IMR-90 (cell line): Measurements from ENCODE around the gene ZCCHC14. TPM values are rescaled to one million over a fixed set of nuclear protein-coding genes. Genes with fewer than 3 reads are reported as not detected.

Experiments
- ATAC-seq: fragments of 200-7000 bp; cut with Tn5 transposase; 2 replicates; pipeline ENCODE4 v1.9.1; 2020; ENCODE audit warnings: low read depth, mild to moderate bottlenecking, moderate library complexity
- BruUV-seq: library from RNA; stranded (reverse); fragments of 400-500 nt; replicated peaks from 2 replicates; lab custom pipeline; 2021; lab: Mats Ljungman, UMichigan
- CTCF ChIA-PET: fragments of 300-600 bp; formaldehyde crosslinking; extraction: SDS; loops from one replicate; lab custom pipeline; 2021; ENCODE audit warnings: antibody characterized with exemption; lab: Yijun Ruan, JAX
- POLR2A ChIA-PET: fragments of 300-600 bp; sonication (Branson Sonifier 250); formaldehyde crosslinking; loops from one replicate; lab custom pipeline; 2022; ENCODE audit warnings: antibody characterized with exemption; ENCODE audit not compliant: unreplicated experiment; lab: Charles Lee
- DNase-seq: peaks from one replicate; pipeline ENCODE4 v3.0.0; 2013
- H2AFZ ChIP-seq: replicated peaks from 2 replicates; pipeline ENCODE3; 2013; ENCODE audit warnings: low read length, mild to moderate bottlenecking; ENCODE audit not compliant: poor library complexity
- H2AK5ac ChIP-seq: 2 replicates; pipeline ENCODE4 v1.6.1; 2013; ENCODE audit warnings: low read depth, low read length, inconsistent platforms
- H2AK9ac ChIP-seq: replicated peaks from 2 replicates; pipeline ENCODE3; 2013; ENCODE audit warnings: mild to moderate bottlenecking, low read depth, low read length, moderate library complexity; ENCODE audit not compliant: poor library complexity
- H2BK120ac ChIP-seq: 2 replicates; pipeline ENCODE4 v1.6.1; 2013; ENCODE audit warnings: low read depth, low read length, inconsistent platforms
- H2BK15ac ChIP-seq: 3 replicates; pipeline ENCODE4 v1.6.1; 2013; ENCODE audit warnings: low read depth, low read length, inconsistent platforms
- H2BK20ac ChIP-seq: 2 replicates; pipeline ENCODE4 v1.6.1; 2013; ENCODE audit warnings: low read depth, mild to moderate bottlenecking, inconsistent platforms, low read length, moderate library complexity
- H2BK5ac ChIP-seq: 2 replicates; pipeline ENCODE4 v1.6.1; 2013; ENCODE audit warnings: mild to moderate bottlenecking, low read depth, low read length, inconsistent platforms; ENCODE audit not compliant: poor library complexity, severe bottlenecking
- H3K14ac ChIP-seq: replicated peaks from 2 replicates; pipeline ENCODE4 v1.6.1; 2013; ENCODE audit warnings: low read depth, low read length, inconsistent platforms
- H3K18ac ChIP-seq: 2 replicates; pipeline ENCODE4 v1.6.1; 2013; ENCODE audit warnings: low read depth, low read length, control low read depth
- H3K23ac ChIP-seq: 2 replicates; pipeline ENCODE4 v1.6.1; 2013; ENCODE audit warnings: low read depth, low read length, inconsistent platforms
- H3K27ac ChIP-seq: 2 replicates; pipeline ENCODE4 v1.5.1; 2013; ENCODE audit warnings: mild to moderate bottlenecking, control low read depth, low read length; ENCODE audit not compliant: insufficient read depth
- H3K27me3 ChIP-seq: 2 replicates; pipeline ENCODE4 v1.6.1; 2013; ENCODE audit warnings: low read length; ENCODE audit not compliant: control insufficient read depth, insufficient read depth
- H3K36me3 ChIP-seq: 2 replicates; pipeline ENCODE4 v1.6.1; 2013; ENCODE audit warnings: low read length, mixed read lengths; ENCODE audit not compliant: control insufficient read depth, insufficient read depth
- H3K4ac ChIP-seq: 2 replicates; pipeline ENCODE4 v1.6.1; 2013; ENCODE audit warnings: low read depth, low read length, inconsistent platforms
- H3K4me1 ChIP-seq: 2 replicates; pipeline ENCODE4 v1.6.1; 2013; ENCODE audit warnings: low read length, mixed read lengths; ENCODE audit not compliant: control insufficient read depth, insufficient read depth
- H3K4me2 ChIP-seq: 2 replicates; pipeline ENCODE4 v1.6.1; 2013; ENCODE audit warnings: low read depth, mild to moderate bottlenecking, control low read depth, low read length, moderate library complexity
- H3K4me3 ChIP-seq: 2 replicates; pipeline ENCODE4 v1.5.1; 2013; ENCODE audit warnings: low read depth, mild to moderate bottlenecking, control low read depth, low read length, moderate library complexity; ENCODE audit not compliant: insufficient read depth
- H3K56ac ChIP-seq: 2 replicates; pipeline ENCODE4 v1.6.1; 2013; ENCODE audit warnings: low read length, inconsistent platforms; ENCODE audit not compliant: insufficient read depth; ENCODE audit errors: extremely low read depth
- H3K79me1 ChIP-seq, 2 experiments: 2 replicates each; pipeline ENCODE4 v1.6.1; 2013; ENCODE audit warnings: low read length in 2 of 2, inconsistent platforms in 1 of 2, low read depth in 1 of 2
- H3K9ac ChIP-seq: 2 replicates; pipeline ENCODE4 v1.6.1; 2013; ENCODE audit warnings: low read depth, low read length, control low read depth
- H3K9me1 ChIP-seq: 2 replicates; pipeline ENCODE4 v1.6.1; 2013; ENCODE audit warnings: low read length, inconsistent platforms; ENCODE audit not compliant: insufficient read depth
- H3K9me3 ChIP-seq: 2 replicates; pipeline ENCODE4 v1.6.1; 2013; ENCODE audit warnings: low read length; ENCODE audit not compliant: control insufficient read depth, insufficient read depth
- H4K20me1 ChIP-seq: 2 replicates; pipeline ENCODE4 v1.6.1; 2013; ENCODE audit warnings: low read length, inconsistent platforms; ENCODE audit not compliant: insufficient read depth
- H4K5ac ChIP-seq: 2 replicates; pipeline ENCODE4 v1.6.1; 2013; ENCODE audit warnings: mild to moderate bottlenecking, low read depth, low read length, control low read depth
- H4K8ac ChIP-seq, 2 experiments: 2 replicates each; pipeline ENCODE4 v1.6.1; 2013; ENCODE audit warnings: low read depth in 2 of 2, low read length in 2 of 2, control low read depth in 1 of 2, inconsistent platforms in 1 of 2
- H4K91ac ChIP-seq: 2 replicates; pipeline ENCODE4 v1.6.1; 2013; ENCODE audit warnings: low read depth, low read length, inconsistent platforms; ENCODE audit not compliant: insufficient read depth
- BHLHE40 ChIP-seq: fragments of 150-350 bp; IDR thresholded peaks from 2 replicates; pipeline ENCODE4 v1.6.1; 2016; ENCODE audit warnings: mild to moderate bottlenecking, low read depth, low read length
- CEBPB ChIP-seq: IDR thresholded peaks from 2 replicates; pipeline ENCODE4 v1.6.1; 2012; ENCODE audit warnings: low read depth, low read length, improper control_type of control experiment
- CHD1 ChIP-seq: IDR thresholded peaks from 2 replicates; pipeline ENCODE4 v1.6.1; 2012; ENCODE audit warnings: low read depth, low read length, improper control_type of control experiment
- FOS ChIP-seq: fragments of 150-350 bp; IDR thresholded peaks from 2 replicates; pipeline ENCODE4 v1.6.1; 2016; ENCODE audit warnings: low read depth, low read length
- MAFK ChIP-seq: IDR thresholded peaks from 2 replicates; pipeline ENCODE4 v1.6.1; 2012; ENCODE audit warnings: low read depth, low read length, improper control_type of control experiment
- MAZ ChIP-seq: IDR thresholded peaks from 2 replicates; pipeline ENCODE4 v1.6.1; 2012; ENCODE audit warnings: low read depth, mild to moderate bottlenecking, low read length, improper control_type of control experiment, moderate library complexity, borderline replicate concordance
- MXI1 ChIP-seq: IDR thresholded peaks from 2 replicates; pipeline ENCODE4 v1.6.1; 2012; ENCODE audit warnings: low read depth, mild to moderate bottlenecking, low read length, moderate library complexity, borderline replicate concordance
- NFE2L2 ChIP-seq: fragments of 150-350 bp; IDR thresholded peaks from 2 replicates; pipeline ENCODE4 v1.6.1; 2016; ENCODE audit warnings: low read depth, mild to moderate bottlenecking, low read length
- POLR2A ChIP-seq: IDR thresholded peaks from 2 replicates; pipeline ENCODE4 v1.6.1; 2012; ENCODE audit warnings: mild to moderate bottlenecking, low read depth, low read length
- RAD21 ChIP-seq: IDR thresholded peaks from 2 replicates; pipeline ENCODE4 v1.6.1; 2012; ENCODE audit warnings: low read length, improper control_type of control experiment
- RCOR1 ChIP-seq: IDR thresholded peaks from 2 replicates; pipeline ENCODE4 v1.6.1; 2012; ENCODE audit warnings: mild to moderate bottlenecking, low read length, improper control_type of control experiment; ENCODE audit not compliant: insufficient replicate concordance
- RFX5 ChIP-seq: IDR thresholded peaks from 2 replicates; pipeline ENCODE4 v1.8.0; 2012; ENCODE audit warnings: low read depth, mild to moderate bottlenecking, low read length, moderate library complexity
- SMC3 ChIP-seq: fragments of 150-350 bp; IDR thresholded peaks from 2 replicates; pipeline ENCODE4 v1.6.1; 2016; ENCODE audit warnings: low read depth, mild to moderate bottlenecking, antibody characterized with exemption, low read length, moderate library complexity
- WGBS, 2 experiments: methylation state at CpG; one replicate each; pipeline versions ENCODE4 v1.1.5 to v1.1.7; 2013; ENCODE audit warnings: missing lambda C conversion rate in 2 of 2; ENCODE audit not compliant: insufficient read length in 1 of 2; ENCODE audit errors: extremely low coverage in 2 of 2; 5-methylcytosine and 5-hydroxymethylcytosine counted together
- dilution Hi-C: fragments of 300-500 bp; cut with HindIII; formaldehyde crosslinking; loops from one replicate; pipeline ENCODE4 v1.14.3; 2018; ENCODE audit warnings: low sequenced_read_pairs; ENCODE audit not compliant: unreplicated experiment
- in situ Hi-C: fragments of 300-500 bp; cut with MboI; formaldehyde crosslinking; loops from 3 replicates; pipeline ENCODE4 v1.14.3; 2019; ENCODE audit warnings: low sequenced_read_pairs, inconsistent platforms, mixed read lengths
- intact Hi-C: fragments of 100-400 bp; cut with micrococcal nuclease; formaldehyde crosslinking; loops from 2 replicates; pipeline ENCODE4 v1.10.0; 2022
- polyA plus RNA-seq, 3 experiments: library from polyadenylated mRNA; depleted of rRNA; stranded (reverse); fragments of >200 nt; gene quantifications; 2 replicates each; pipeline ENCODE4 v1.2.3, GENCODE V29; 2012; ENCODE audit warnings: low replicate concordance in 1 of 3
- total RNA-seq: library from RNA; depleted of rRNA; stranded (reverse); fragments of >200 nt; gene quantifications from 2 replicates; pipeline ENCODE4 v1.2.3, GENCODE V29; 2012
- TF ChIP-seq, protein P1 (sequence below): fragments of 150-350 bp; IDR thresholded peaks from 2 replicates; pipeline ENCODE4 v1.6.1; 2016; ENCODE audit warnings: low read depth, mild to moderate bottlenecking, low read length, moderate library complexity, borderline replicate concordance
- TF ChIP-seq, protein P2 (sequence below): conservative IDR thresholded peaks from 2 replicates; pipeline ENCODE4 v1.5.1; 2012; ENCODE audit warnings: mild to moderate bottlenecking, low read depth, low read length, improper control_type of control experiment
- TF ChIP-seq, protein P3 (sequence below): fragments of 150-350 bp; IDR thresholded peaks from 2 replicates; pipeline ENCODE4 v1.6.1; 2017; ENCODE audit warnings: mild to moderate bottlenecking, antibody characterized with exemption, low read length, low read depth

The ZCCHC14 gene
- total and polyA plus RNA-seq, 2 of the 4 experiments (the other 2 are of a cell fraction) = 2.5 to 5.3 TPM

DNA sequence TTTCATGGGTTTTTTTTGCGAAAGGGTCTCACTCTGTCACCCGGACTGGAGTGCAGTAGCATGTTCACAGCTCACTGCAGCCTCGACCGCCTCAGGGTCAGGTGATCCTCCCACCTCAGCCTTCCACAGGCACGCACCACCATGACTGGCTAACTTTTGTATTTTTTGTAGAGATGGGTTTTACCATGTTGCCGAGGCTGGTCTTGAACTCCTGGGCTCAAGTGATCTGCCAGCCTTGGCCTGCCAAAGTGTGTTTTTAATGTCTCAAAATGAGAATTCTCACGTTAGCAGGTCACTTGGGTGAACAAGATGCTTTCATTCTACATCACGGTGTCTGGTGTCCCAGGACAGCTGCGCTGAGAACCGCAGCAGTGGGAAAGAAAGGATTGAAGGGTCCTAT is 112.4 kb downstream of the ZCCHC14 start:
- H3K36me3 ChIP-seq = no peaks in the 10 kb centered on the region
- H3K27me3 ChIP-seq = no peaks in the 10 kb centered on the region
- DNase-seq (no peak), ATAC-seq (no peak)
- peaks cover 19% of the 10 kb centered on the region for H3K4me1 ChIP-seq
- H4K8ac ChIP-seq = no peak overlapping the region
- no peaks in the 10 kb centered on the region for H3K9me3 ChIP-seq
- H2AK5ac ChIP-seq = no peak overlapping the region
- H3K23ac ChIP-seq = no peak overlapping the region
- H3K27ac ChIP-seq = peak overlapping the region; percentile 1; the same call in 1 of the 2 replicates
- POLR2A ChIA-PET = no interaction called here
- peak overlapping the region; percentile 41; the same call in 1 of the 2 replicates for H3K4me2 ChIP-seq
- H3K4me3 ChIP-seq = no peak overlapping the region
- H3K9ac ChIP-seq = no peak overlapping the region; the same call in 1 of the 2 replicates
- peaks cover 10% of the 10 kb centered on the region; the same call in 1 of the 2 replicates for H3K9me1 ChIP-seq
- no peak overlapping the region for H2BK15ac ChIP-seq
- intact Hi-C loops (loop anchor here (2.0 to 5.0 kb wide), 2 partner anchors 56 to 818 kb away; no protein-coding TSS in a partner anchor), dilution Hi-C loops (no loop called here), in situ Hi-C loops (no loop called here)
- no peak overlapping the region for H2AK9ac ChIP-seq
- BruUV-seq = no TSS peak
- H4K91ac ChIP-seq = no peak overlapping the region
- 100% methylated on average over 1 of the region's 10 CpGs; no CpG with 5 or more reads in 1 of the 2 experiments for WGBS, 2 experiments
- no peak overlapping the region for H2BK120ac ChIP-seq
- CTCF ChIA-PET = interaction anchor here (0.6 kb wide), 1 partner anchor 208 kb away, joined by 3 read pairs; no protein-coding TSS in a partner anchor
- H2BK20ac ChIP-seq = no peak overlapping the region
- H2BK5ac ChIP-seq = no peak overlapping the region
- H3K18ac ChIP-seq = no peak overlapping the region
- H3K14ac ChIP-seq = no peak overlapping the region
- H3K79me1 ChIP-seq = peaks cover 24 to 62% of the 10 kb centered on the region in 2 experiments
- H2AFZ ChIP-seq = no peak overlapping the region
- H3K4ac ChIP-seq = no peak overlapping the region
- no peak overlapping the region for H3K56ac ChIP-seq
- peaks cover 49% of the 10 kb centered on the region for H4K20me1 ChIP-seq
- TF ChIP-seq, protein P1, sequence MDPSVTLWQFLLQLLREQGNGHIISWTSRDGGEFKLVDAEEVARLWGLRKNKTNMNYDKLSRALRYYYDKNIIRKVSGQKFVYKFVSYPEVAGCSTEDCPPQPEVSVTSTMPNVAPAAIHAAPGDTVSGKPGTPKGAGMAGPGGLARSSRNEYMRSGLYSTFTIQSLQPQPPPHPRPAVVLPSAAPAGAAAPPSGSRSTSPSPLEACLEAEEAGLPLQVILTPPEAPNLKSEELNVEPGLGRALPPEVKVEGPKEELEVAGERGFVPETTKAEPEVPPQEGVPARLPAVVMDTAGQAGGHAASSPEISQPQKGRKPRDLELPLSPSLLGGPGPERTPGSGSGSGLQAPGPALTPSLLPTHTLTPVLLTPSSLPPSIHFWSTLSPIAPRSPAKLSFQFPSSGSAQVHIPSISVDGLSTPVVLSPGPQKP = no peak
- TF ChIP-seq, protein P2, sequence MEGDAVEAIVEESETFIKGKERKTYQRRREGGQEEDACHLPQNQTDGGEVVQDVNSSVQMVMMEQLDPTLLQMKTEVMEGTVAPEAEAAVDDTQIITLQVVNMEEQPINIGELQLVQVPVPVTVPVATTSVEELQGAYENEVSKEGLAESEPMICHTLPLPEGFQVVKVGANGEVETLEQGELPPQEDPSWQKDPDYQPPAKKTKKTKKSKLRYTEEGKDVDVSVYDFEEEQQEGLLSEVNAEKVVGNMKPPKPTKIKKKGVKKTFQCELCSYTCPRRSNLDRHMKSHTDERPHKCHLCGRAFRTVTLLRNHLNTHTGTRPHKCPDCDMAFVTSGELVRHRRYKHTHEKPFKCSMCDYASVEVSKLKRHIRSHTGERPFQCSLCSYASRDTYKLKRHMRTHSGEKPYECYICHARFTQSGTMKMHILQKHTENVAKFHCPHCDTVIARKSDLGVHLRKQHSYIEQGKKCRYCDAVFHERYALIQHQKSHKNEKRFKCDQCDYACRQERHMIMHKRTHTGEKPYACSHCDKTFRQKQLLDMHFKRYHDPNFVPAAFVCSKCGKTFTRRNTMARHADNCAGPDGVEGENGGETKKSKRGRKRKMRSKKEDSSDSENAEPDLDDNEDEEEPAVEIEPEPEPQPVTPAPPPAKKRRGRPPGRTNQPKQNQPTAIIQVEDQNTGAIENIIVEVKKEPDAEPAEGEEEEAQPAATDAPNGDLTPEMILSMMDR = no peak
- TF ChIP-seq FOS (no peak), MAFK (no peak), BHLHE40 (no peak), MXI1 (no peak), RCOR1 (no peak), MAZ (no peak), CEBPB (no peak), RAD21 (no peak), CHD1 (no peak), RFX5 (no peak), POLR2A (no peak), NFE2L2 (no peak), SMC3 (no peak)
- TF ChIP-seq, protein P3, sequence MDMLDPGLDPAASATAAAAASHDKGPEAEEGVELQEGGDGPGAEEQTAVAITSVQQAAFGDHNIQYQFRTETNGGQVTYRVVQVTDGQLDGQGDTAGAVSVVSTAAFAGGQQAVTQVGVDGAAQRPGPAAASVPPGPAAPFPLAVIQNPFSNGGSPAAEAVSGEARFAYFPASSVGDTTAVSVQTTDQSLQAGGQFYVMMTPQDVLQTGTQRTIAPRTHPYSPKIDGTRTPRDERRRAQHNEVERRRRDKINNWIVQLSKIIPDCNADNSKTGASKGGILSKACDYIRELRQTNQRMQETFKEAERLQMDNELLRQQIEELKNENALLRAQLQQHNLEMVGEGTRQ = no peak
- H4K5ac ChIP-seq = no peak overlapping the region; the same call in 1 of the 2 replicates
